IMR-90 (cell line): ENCODE measurements around the gene LDLRAD4. TPM values are rescaled to one million over a fixed set of nuclear protein-coding genes. Genes with fewer than 3 reads are reported as not detected.

Source experiments
- ATAC-seq: fragments of 200-7000 bp; cut with Tn5 transposase; 2 replicates; pipeline ENCODE4 v1.9.1; 2020; ENCODE audit warnings: low read depth, mild to moderate bottlenecking, moderate library complexity
- BruUV-seq: library from RNA; stranded (reverse); fragments of 400-500 nt; replicated peaks from 2 replicates; lab custom pipeline; 2021; lab: Mats Ljungman, UMichigan
- CTCF ChIA-PET: fragments of 300-600 bp; formaldehyde crosslinking; extraction: SDS; loops from one replicate; lab custom pipeline; 2021; ENCODE audit warnings: antibody characterized with exemption; lab: Yijun Ruan, JAX
- POLR2A ChIA-PET: fragments of 300-600 bp; sonication (Branson Sonifier 250); formaldehyde crosslinking; loops from one replicate; lab custom pipeline; 2022; ENCODE audit warnings: antibody characterized with exemption; ENCODE audit not compliant: unreplicated experiment; lab: Charles Lee
- DNase-seq: peaks from one replicate; pipeline ENCODE4 v3.0.0; 2013
- H2AFZ ChIP-seq: replicated peaks from 2 replicates; pipeline ENCODE3; 2013; ENCODE audit warnings: low read length, mild to moderate bottlenecking; ENCODE audit not compliant: poor library complexity
- H2AK5ac ChIP-seq: 2 replicates; pipeline ENCODE4 v1.6.1; 2013; ENCODE audit warnings: low read depth, low read length, inconsistent platforms
- H2AK9ac ChIP-seq: replicated peaks from 2 replicates; pipeline ENCODE3; 2013; ENCODE audit warnings: mild to moderate bottlenecking, low read depth, low read length, moderate library complexity; ENCODE audit not compliant: poor library complexity
- H2BK120ac ChIP-seq: 2 replicates; pipeline ENCODE4 v1.6.1; 2013; ENCODE audit warnings: low read depth, low read length, inconsistent platforms
- H2BK15ac ChIP-seq: 3 replicates; pipeline ENCODE4 v1.6.1; 2013; ENCODE audit warnings: low read depth, low read length, inconsistent platforms
- H2BK20ac ChIP-seq: 2 replicates; pipeline ENCODE4 v1.6.1; 2013; ENCODE audit warnings: low read depth, mild to moderate bottlenecking, inconsistent platforms, low read length, moderate library complexity
- H2BK5ac ChIP-seq: 2 replicates; pipeline ENCODE4 v1.6.1; 2013; ENCODE audit warnings: mild to moderate bottlenecking, low read depth, low read length, inconsistent platforms; ENCODE audit not compliant: poor library complexity, severe bottlenecking
- H3K14ac ChIP-seq: replicated peaks from 2 replicates; pipeline ENCODE4 v1.6.1; 2013; ENCODE audit warnings: low read depth, low read length, inconsistent platforms
- H3K18ac ChIP-seq: 2 replicates; pipeline ENCODE4 v1.6.1; 2013; ENCODE audit warnings: low read depth, low read length, control low read depth
- H3K23ac ChIP-seq: 2 replicates; pipeline ENCODE4 v1.6.1; 2013; ENCODE audit warnings: low read depth, low read length, inconsistent platforms
- H3K27ac ChIP-seq: 2 replicates; pipeline ENCODE4 v1.5.1; 2013; ENCODE audit warnings: mild to moderate bottlenecking, control low read depth, low read length; ENCODE audit not compliant: insufficient read depth
- H3K27me3 ChIP-seq: 2 replicates; pipeline ENCODE4 v1.6.1; 2013; ENCODE audit warnings: low read length; ENCODE audit not compliant: control insufficient read depth, insufficient read depth
- H3K36me3 ChIP-seq: 2 replicates; pipeline ENCODE4 v1.6.1; 2013; ENCODE audit warnings: low read length, mixed read lengths; ENCODE audit not compliant: control insufficient read depth, insufficient read depth
- H3K4ac ChIP-seq: 2 replicates; pipeline ENCODE4 v1.6.1; 2013; ENCODE audit warnings: low read depth, low read length, inconsistent platforms
- H3K4me1 ChIP-seq: 2 replicates; pipeline ENCODE4 v1.6.1; 2013; ENCODE audit warnings: low read length, mixed read lengths; ENCODE audit not compliant: control insufficient read depth, insufficient read depth
- H3K4me2 ChIP-seq: 2 replicates; pipeline ENCODE4 v1.6.1; 2013; ENCODE audit warnings: low read depth, mild to moderate bottlenecking, control low read depth, low read length, moderate library complexity
- H3K4me3 ChIP-seq: 2 replicates; pipeline ENCODE4 v1.5.1; 2013; ENCODE audit warnings: low read depth, mild to moderate bottlenecking, control low read depth, low read length, moderate library complexity; ENCODE audit not compliant: insufficient read depth
- H3K56ac ChIP-seq: 2 replicates; pipeline ENCODE4 v1.6.1; 2013; ENCODE audit warnings: low read length, inconsistent platforms; ENCODE audit not compliant: insufficient read depth; ENCODE audit errors: extremely low read depth
- H3K79me1 ChIP-seq, 2 experiments: 2 replicates each; pipeline ENCODE4 v1.6.1; 2013; ENCODE audit warnings: low read length in 2 of 2, inconsistent platforms in 1 of 2, low read depth in 1 of 2
- H3K9ac ChIP-seq: 2 replicates; pipeline ENCODE4 v1.6.1; 2013; ENCODE audit warnings: low read depth, low read length, control low read depth
- H3K9me1 ChIP-seq: 2 replicates; pipeline ENCODE4 v1.6.1; 2013; ENCODE audit warnings: low read length, inconsistent platforms; ENCODE audit not compliant: insufficient read depth
- H3K9me3 ChIP-seq: 2 replicates; pipeline ENCODE4 v1.6.1; 2013; ENCODE audit warnings: low read length; ENCODE audit not compliant: control insufficient read depth, insufficient read depth
- H4K20me1 ChIP-seq: 2 replicates; pipeline ENCODE4 v1.6.1; 2013; ENCODE audit warnings: low read length, inconsistent platforms; ENCODE audit not compliant: insufficient read depth
- H4K5ac ChIP-seq: 2 replicates; pipeline ENCODE4 v1.6.1; 2013; ENCODE audit warnings: mild to moderate bottlenecking, low read depth, low read length, control low read depth
- H4K8ac ChIP-seq, 2 experiments: 2 replicates each; pipeline ENCODE4 v1.6.1; 2013; ENCODE audit warnings: low read depth in 2 of 2, low read length in 2 of 2, control low read depth in 1 of 2, inconsistent platforms in 1 of 2
- H4K91ac ChIP-seq: 2 replicates; pipeline ENCODE4 v1.6.1; 2013; ENCODE audit warnings: low read depth, low read length, inconsistent platforms; ENCODE audit not compliant: insufficient read depth
- CEBPB ChIP-seq: IDR thresholded peaks from 2 replicates; pipeline ENCODE4 v1.6.1; 2012; ENCODE audit warnings: low read depth, low read length, improper control_type of control experiment
- CHD1 ChIP-seq: IDR thresholded peaks from 2 replicates; pipeline ENCODE4 v1.6.1; 2012; ENCODE audit warnings: low read depth, low read length, improper control_type of control experiment
- POLR2A ChIP-seq: IDR thresholded peaks from 2 replicates; pipeline ENCODE4 v1.6.1; 2012; ENCODE audit warnings: mild to moderate bottlenecking, low read depth, low read length
- RFX5 ChIP-seq: IDR thresholded peaks from 2 replicates; pipeline ENCODE4 v1.8.0; 2012; ENCODE audit warnings: low read depth, mild to moderate bottlenecking, low read length, moderate library complexity
- WGBS, 2 experiments: methylation state at CpG; one replicate each; pipeline versions ENCODE4 v1.1.5 to v1.1.7; 2013; ENCODE audit warnings: missing lambda C conversion rate in 2 of 2; ENCODE audit not compliant: insufficient read length in 1 of 2; ENCODE audit errors: extremely low coverage in 2 of 2; 5-methylcytosine and 5-hydroxymethylcytosine counted together
- dilution Hi-C: fragments of 300-500 bp; cut with HindIII; formaldehyde crosslinking; loops from one replicate; pipeline ENCODE4 v1.14.3; 2018; ENCODE audit warnings: low sequenced_read_pairs; ENCODE audit not compliant: unreplicated experiment
- in situ Hi-C: fragments of 300-500 bp; cut with MboI; formaldehyde crosslinking; loops from 3 replicates; pipeline ENCODE4 v1.14.3; 2019; ENCODE audit warnings: low sequenced_read_pairs, inconsistent platforms, mixed read lengths
- intact Hi-C: fragments of 100-400 bp; cut with micrococcal nuclease; formaldehyde crosslinking; loops from 2 replicates; pipeline ENCODE4 v1.10.0; 2022
- polyA plus RNA-seq, 3 experiments: library from polyadenylated mRNA; depleted of rRNA; stranded (reverse); fragments of >200 nt; gene quantifications; 2 replicates each; pipeline ENCODE4 v1.2.3, GENCODE V29; 2012; ENCODE audit warnings: low replicate concordance in 1 of 3
- total RNA-seq: library from RNA; depleted of rRNA; stranded (reverse); fragments of >200 nt; gene quantifications from 2 replicates; pipeline ENCODE4 v1.2.3, GENCODE V29; 2012

LDLRAD4 gene
- total and polyA plus RNA-seq, 2 of the 4 experiments (the other 2 are of a cell fraction) = not detected

DNA sequence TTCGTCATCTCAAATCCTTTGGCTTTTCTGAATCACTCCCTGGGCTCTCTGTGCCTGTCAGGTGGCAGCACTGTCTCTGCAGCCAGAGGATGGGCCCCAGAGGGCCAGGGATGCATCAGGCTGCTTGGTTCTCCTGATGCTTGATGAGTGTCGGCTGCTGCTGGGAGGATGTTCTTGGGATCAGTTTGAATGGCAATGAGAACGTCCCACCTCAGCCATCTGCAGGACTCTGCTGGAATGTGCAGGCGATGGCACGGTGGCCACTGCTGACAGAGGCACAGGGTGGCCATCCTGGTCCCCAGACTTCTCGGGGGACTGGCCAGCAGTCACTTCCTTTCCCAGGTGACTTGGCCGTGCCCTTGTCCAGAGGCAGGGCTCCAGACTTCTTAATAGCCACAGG lies 361.8 kb downstream of the LDLRAD4 start:
- in situ Hi-C loops = no loop called here
- no TSS peak for BruUV-seq
- dilution Hi-C loops = no loop called here
- intact Hi-C loops = no loop called here
- no peaks in the 10 kb centered on the region for H4K20me1 ChIP-seq
- H3K36me3 ChIP-seq = no peaks in the 10 kb centered on the region
- no peaks in the 10 kb centered on the region for H3K79me1 ChIP-seq
- no peak for TF ChIP-seq CHD1
- TF ChIP-seq CEBPB = no peak
- no peak for TF ChIP-seq POLR2A
- no peak for TF ChIP-seq RFX5
- no peak overlapping the region for H2BK20ac ChIP-seq
- no peak overlapping the region for H4K5ac ChIP-seq
- H3K4me1 ChIP-seq = no peaks in the 10 kb centered on the region
- ChIA-PET CTCF (no interaction called here), POLR2A (no interaction called here)
- H3K56ac ChIP-seq = no peak overlapping the region
- H3K14ac ChIP-seq = no peak overlapping the region
- H2BK5ac ChIP-seq = no peak overlapping the region
- no peak overlapping the region for H2BK120ac ChIP-seq
- H4K91ac ChIP-seq = no peak overlapping the region
- no peak overlapping the region for H2AFZ ChIP-seq
- no peak overlapping the region for H2AK5ac ChIP-seq
- no peak overlapping the region for H2BK15ac ChIP-seq
- H3K4me3 ChIP-seq = no peak overlapping the region
- ATAC-seq (no peak), DNase-seq (no peak)
- no peak overlapping the region for H3K4me2 ChIP-seq
- no peak overlapping the region for H3K9ac ChIP-seq
- no peak overlapping the region for H3K18ac ChIP-seq
- 72% methylated on average over 4 of the region's 7 CpGs; no CpG with 5 or more reads in 1 of the 2 experiments for WGBS, 2 experiments
- no peak overlapping the region for H2AK9ac ChIP-seq
- no peak overlapping the region for H3K27ac ChIP-seq
- no peaks in the 10 kb centered on the region for H3K9me1 ChIP-seq
- H3K23ac ChIP-seq = no peak overlapping the region
- no peak overlapping the region for H3K4ac ChIP-seq
- no peaks in the 10 kb centered on the region for H3K27me3 ChIP-seq
- no peak overlapping the region for H4K8ac ChIP-seq
- no peaks in the 10 kb centered on the region for H3K9me3 ChIP-seq
